Uterus (tissue), 2 donors: ENCODE results near the gene SPINDOC.

ENCODE experiments used
- POLR2A ChIP-seq, 2 donors: fragments of 450-650 bp; IDR thresholded peaks; one replicate each; pipeline ENCODE4 v1.6.1; 2016; ENCODE audit warnings: antibody characterized with exemption in 2 of 2, mild to moderate bottlenecking in 1 of 2, moderate library complexity in 1 of 2
- TF ChIP-seq, protein P1 (sequence below), 4 experiments: fragments of 200-600 bp in 2 of 4; fragments of 450-650 bp in 2 of 4; sonication (generic) in 2 of 4; IDR thresholded peaks; one replicate each; pipeline ENCODE4 v1.5.1; 2016 to 2019; ENCODE audit warnings: antibody characterized with exemption in 4 of 4, mild to moderate bottlenecking in 2 of 4, moderate library complexity in 1 of 4

- TF ChIP-seq, protein P1, sequence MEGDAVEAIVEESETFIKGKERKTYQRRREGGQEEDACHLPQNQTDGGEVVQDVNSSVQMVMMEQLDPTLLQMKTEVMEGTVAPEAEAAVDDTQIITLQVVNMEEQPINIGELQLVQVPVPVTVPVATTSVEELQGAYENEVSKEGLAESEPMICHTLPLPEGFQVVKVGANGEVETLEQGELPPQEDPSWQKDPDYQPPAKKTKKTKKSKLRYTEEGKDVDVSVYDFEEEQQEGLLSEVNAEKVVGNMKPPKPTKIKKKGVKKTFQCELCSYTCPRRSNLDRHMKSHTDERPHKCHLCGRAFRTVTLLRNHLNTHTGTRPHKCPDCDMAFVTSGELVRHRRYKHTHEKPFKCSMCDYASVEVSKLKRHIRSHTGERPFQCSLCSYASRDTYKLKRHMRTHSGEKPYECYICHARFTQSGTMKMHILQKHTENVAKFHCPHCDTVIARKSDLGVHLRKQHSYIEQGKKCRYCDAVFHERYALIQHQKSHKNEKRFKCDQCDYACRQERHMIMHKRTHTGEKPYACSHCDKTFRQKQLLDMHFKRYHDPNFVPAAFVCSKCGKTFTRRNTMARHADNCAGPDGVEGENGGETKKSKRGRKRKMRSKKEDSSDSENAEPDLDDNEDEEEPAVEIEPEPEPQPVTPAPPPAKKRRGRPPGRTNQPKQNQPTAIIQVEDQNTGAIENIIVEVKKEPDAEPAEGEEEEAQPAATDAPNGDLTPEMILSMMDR (IDR thresholded peaks at IDR 0.05) = no peak
- no peak for TF ChIP-seq POLR2A (IDR thresholded peaks at IDR 0.05)
Observed at GRCh38 chr11:63800921-63801320, 12.3 kb upstream of the SPINDOC start.
